B cell (primary cell): Measurements from ENCODE around the gene NRXN2. TPM values are rescaled to one million over a fixed set of nuclear protein-coding genes. Genes with fewer than 3 reads are reported as not detected.

Experiments used
- ATAC-seq: fragments of 200-7000 bp; cut with Tn5 transposase; one replicate; pipeline ENCODE4 v1.10.0; 2021; ENCODE audit warnings: low read depth, mild to moderate bottlenecking, moderate number of reproducible peaks, moderate library complexity
- CTCF ChIA-PET: fragments of 350-600 bp; sonication (Branson Sonifier 250); formaldehyde crosslinking; loops from one replicate; lab custom pipeline; 2021; ENCODE audit warnings: antibody characterized with exemption, inconsistent platforms; lab: Charles Lee
- POLR2A ChIA-PET: fragments of 350-600 bp; sonication (Branson Sonifier 250); formaldehyde crosslinking; loops from one replicate; lab custom pipeline; 2021; ENCODE audit warnings: antibody characterized with exemption; lab: Charles Lee
- DNase-seq: peaks from one replicate; pipeline ENCODE4 v3.0.0; 2013
- H2AFZ ChIP-seq: 2 replicates; pipeline ENCODE4 v1.6.1; 2012; ENCODE audit warnings: mild to moderate bottlenecking, low read depth, low read length; ENCODE audit not compliant: insufficient read depth, poor library complexity, severe bottlenecking
- H3K27ac ChIP-seq, 2 donors: 1 replicate in 1 of 2; 2 replicates in 1 of 2; pipeline ENCODE4 v1.5.1; 2012 to 2013; ENCODE audit warnings: low read length in 2 of 2, mild to moderate bottlenecking in 2 of 2, moderate library complexity in 1 of 2
- H3K27me3 ChIP-seq, 4 experiments: fragments of 200-600 bp in 1 of 4; sonication (generic) in 1 of 4; replicated peaks in 1 of 4; 1 replicate in 2 of 4; 2 replicates in 2 of 4; pipeline versions ENCODE4 v1.6.1 to v1.7.0; 2013 to 2016; ENCODE audit warnings: low read length in 3 of 4, mild to moderate bottlenecking in 2 of 4, mixed read lengths in 1 of 4, moderate library complexity in 1 of 4; ENCODE audit not compliant: insufficient read depth in 4 of 4, control insufficient read depth in 3 of 4; ENCODE audit errors: control extremely low read depth in 1 of 4
- H3K36me3 ChIP-seq, 2 experiments: replicated peaks in 1 of 2; 1 replicate in 1 of 2; 2 replicates in 1 of 2; pipeline versions ENCODE4 v1.6.1 to v1.7.1; 2013; ENCODE audit warnings: low read length in 1 of 2; ENCODE audit not compliant: insufficient read depth in 2 of 2, control insufficient read depth in 1 of 2; ENCODE audit errors: control extremely low read depth in 1 of 2, extremely low read depth in 1 of 2
- H3K4me1 ChIP-seq, 2 donors: fragments of 200-600 bp in 1 of 2; sonication (generic) in 1 of 2; 1 replicate in 1 of 2; 2 replicates in 1 of 2; pipeline versions ENCODE4 v1.5.1 to v1.6.1; 2013 to 2017; ENCODE audit warnings: low read length in 2 of 2; ENCODE audit not compliant: control insufficient read depth in 2 of 2, insufficient read depth in 2 of 2
- H3K4me2 ChIP-seq: replicated peaks from 2 replicates; pipeline ENCODE3; 2012; ENCODE audit warnings: mild to moderate bottlenecking, low read depth, low read length; ENCODE audit not compliant: poor library complexity, severe bottlenecking
- H3K4me3 ChIP-seq, 5 experiments: fragments of 200-600 bp in 1 of 5; sonication (generic) in 1 of 5; 1 replicate in 3 of 5; 2 replicates in 2 of 5; pipeline versions ENCODE4 v1.5.1 to v1.7.0; 2011 to 2016; ENCODE audit warnings: low read length in 4 of 5, mild to moderate bottlenecking in 4 of 5, low read depth in 2 of 5, control low read depth in 1 of 5, moderate library complexity in 1 of 5; ENCODE audit not compliant: insufficient read depth in 1 of 5; ENCODE audit errors: control extremely low read depth in 1 of 5, extremely low read depth in 1 of 5
- H3K79me2 ChIP-seq: fragments of 200-600 bp; sonication (generic); one replicate; pipeline ENCODE4 v1.6.0; 2016; ENCODE audit warnings: low read length; ENCODE audit not compliant: control insufficient read depth, insufficient read depth
- H3K9ac ChIP-seq: fragments of 200-600 bp; sonication (generic); 2 replicates; pipeline ENCODE4 v1.6.1; 2017; ENCODE audit warnings: mild to moderate bottlenecking, low read length, moderate library complexity
- H3K9me3 ChIP-seq, 3 donors: one replicate each; pipeline versions ENCODE4 v1.6.1 to v1.7.1; 2013; ENCODE audit warnings: low read length in 2 of 3; ENCODE audit not compliant: control insufficient read depth in 2 of 3, insufficient read depth in 1 of 3; ENCODE audit errors: control extremely low read depth in 1 of 3
- H4K20me1 ChIP-seq: 2 replicates; pipeline ENCODE4 v1.6.0; 2012; ENCODE audit warnings: mild to moderate bottlenecking, low read length; ENCODE audit not compliant: insufficient read depth, control insufficient read depth, poor library complexity, severe bottlenecking
- H3K27ac Mint-ChIP-seq: one replicate; pipeline ENCODE4 v1.8.0; 2021; ENCODE audit warnings: mixed read lengths
- H3K27me3 Mint-ChIP-seq: one replicate; pipeline ENCODE4 v1.8.0; 2021; ENCODE audit warnings: mixed read lengths
- H3K4me1 Mint-ChIP-seq: one replicate; pipeline ENCODE4 v1.8.0; 2021; ENCODE audit warnings: mixed read lengths
- H3K4me3 Mint-ChIP-seq: one replicate; pipeline ENCODE4 v1.8.0; 2021; ENCODE audit warnings: mixed read lengths
- H3K9me3 Mint-ChIP-seq: one replicate; pipeline ENCODE4 v1.8.0; 2022; ENCODE audit warnings: mixed read lengths; ENCODE audit not compliant: insufficient read depth
- CTCF ChIP-seq: fragments of 200-600 bp; IDR thresholded peaks from one replicate; pipeline ENCODE4 v1.8.0; 2022; ENCODE audit warnings: antibody characterized with exemption, mild to moderate bottlenecking
- EZH2 ChIP-seq: IDR thresholded peaks from 2 replicates; pipeline ENCODE4 v1.6.1; 2012; ENCODE audit warnings: borderline replicate concordance, low read depth, mild to moderate bottlenecking, moderate library complexity, low read length; ENCODE audit not compliant: insufficient read depth, poor library complexity, severe bottlenecking
- WGBS: methylation state at CpG from one replicate; pipeline ENCODE4 v1.1.5; 2013; ENCODE audit warnings: missing lambda C conversion rate; ENCODE audit not compliant: insufficient coverage; 5-methylcytosine and 5-hydroxymethylcytosine counted together
- intact Hi-C: fragments of 100-400 bp; cut with micrococcal nuclease; formaldehyde crosslinking; loops from one replicate; pipeline ENCODE4 v1.10.0; 2022
- polyA plus RNA-seq: library from polyadenylated mRNA; depleted of rRNA; stranded (reverse); fragments of >200 nt; gene quantifications from 2 replicates; pipeline ENCODE4 v1.2.3, GENCODE V29; 2012
- total RNA-seq, 2 donors: library from RNA; stranded (reverse); fragments of 120-200 nt in 1 of 2; gene quantifications; 1 replicate in 1 of 2; 2 replicates in 1 of 2; pipeline versions ENCODE4 v1.2.3 to v1.2.4, GENCODE V29; 2013 to 2022

Gene NRXN2
- total and polyA plus RNA-seq, 2 donors (not counting 1 experiment from before 2014, with no cell fraction given) = 0.01 to 0.52 TPM

- Histone ChIP-seq H3K9ac (peak overlapping the region; percentile 94), H3K4me1 (peaks cover 29 to 50% of the 10 kb centered on the region in 2 donors), H3K9me3 (no peaks in the 10 kb centered on the region), H3K27me3 (no peaks in the 10 kb centered on the region), H3K36me3 (peaks cover 0 to 16% of the 10 kb centered on the region in 2 experiments), H3K4me2 (peak overlapping the region; percentile 99), H3K27ac (peak overlapping the region; percentile 97 to 98), H2AFZ (peak overlapping the region; percentile 75), H3K79me2 (peaks cover 36% of the 10 kb centered on the region), H4K20me1 (peaks cover 34% of the 10 kb centered on the region), H3K4me3 (peak overlapping the region; percentile 48 to 99 (median 73))
- POLR2A ChIA-PET = interaction anchor here (0.6 to 8.9 kb wide), 13 partner anchors 10 to 787 kb away, joined by 3 to 175 read pairs (median 8); partner anchors contain the start of genes FAU, MAP4K2, MRPL49 and PYGM
- WGBS = under 1% methylated on average over 32 of the region's 52 CpGs
- Mint-ChIP-seq H3K27ac (peak overlapping the region; percentile 100), H3K4me3 (peak overlapping the region; percentile 97), H3K27me3 (no peaks in the 10 kb centered on the region), H3K9me3 (no peaks in the 10 kb centered on the region), H3K4me1 (peaks cover 58% of the 10 kb centered on the region)
- TF ChIP-seq EZH2 = no peak
- TF ChIP-seq CTCF = no peak
- ATAC-seq (peak; percentile 46), DNase-seq (peak; percentile 92)
- CTCF ChIA-PET = interaction anchor here (1.2 to 13.7 kb wide), 8 partner anchors 15 to 101 kb away, joined by 3 to 280 read pairs (median 33); partner anchors contain the start of genes MAP4K2 and SF1
- intact Hi-C loops = loop anchor here (1.0 to 10.0 kb wide), 7 partner anchors 27 to 829 kb away; partner anchors contain the start of genes CDC42BPG, EHBP1L1, EHD1 and FAM89B
Measured at GRCh38 chr11:64745521-64746328, 22.7 kb upstream of the NRXN2 start.
